Measurements from ENCODE around the gene MADCAM1. TPM values are rescaled to one million over a fixed set of nuclear protein-coding genes. Genes with fewer than 3 reads are reported as not detected.

MADCAM1 gene
- total RNA-seq, 1 donor from 2014 or later, result 0.40 TPM

DNA sequence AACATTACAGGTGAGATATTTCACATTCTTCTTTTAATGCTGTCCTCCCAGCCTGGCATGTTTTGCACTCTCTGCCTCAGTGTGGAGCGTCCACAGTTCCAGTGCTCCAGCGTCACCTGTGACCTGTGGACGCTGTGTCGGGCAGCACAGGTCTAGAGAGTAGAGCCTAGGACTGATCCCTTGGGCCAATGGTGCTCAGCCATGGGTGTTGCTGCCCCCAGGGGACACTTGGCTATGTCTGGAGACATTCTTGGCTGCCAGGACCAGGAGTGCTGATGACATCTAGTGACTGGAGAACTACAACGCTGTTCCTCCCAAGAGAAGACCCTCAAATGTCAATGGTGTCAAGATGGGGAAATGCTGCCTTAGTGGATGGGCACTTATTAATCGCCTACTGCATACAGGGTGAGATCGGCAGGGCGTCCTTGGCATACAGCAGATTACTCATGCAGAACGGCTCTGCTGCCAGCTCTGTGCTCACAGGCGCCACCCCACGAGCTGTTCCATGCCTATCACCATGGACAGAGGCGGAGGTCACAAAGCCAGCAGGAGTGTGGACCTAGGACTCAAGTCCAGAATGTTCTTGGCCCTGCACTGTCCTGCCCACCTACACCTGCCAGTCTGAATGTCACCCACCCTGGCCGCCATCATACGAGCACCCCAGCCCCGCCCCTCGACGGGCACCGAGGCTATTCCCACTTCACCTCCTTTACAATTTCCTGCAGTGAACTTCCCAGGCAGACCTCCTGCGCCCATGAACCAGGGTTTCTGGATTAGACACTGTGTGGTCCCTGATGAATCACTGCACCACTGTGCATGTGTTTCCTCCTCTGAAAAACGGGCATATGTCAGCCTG is 13.9 kb upstream of the MADCAM1 start:
- peaks cover 8% of the 10 kb centered on the region for H3K27me3 Mint-ChIP-seq
- ChIA-PET CTCF (no interaction called here), POLR2A (no interaction called here)
- DNase-seq (no peak), ATAC-seq (ENCODE audit: low read depth) (no peak)
- H3K4me3 Mint-ChIP-seq, result no peak overlapping the region
- peaks cover 14% of the 10 kb centered on the region for H3K9me3 Mint-ChIP-seq
- peaks cover 6% of the 10 kb centered on the region for H3K4me1 Mint-ChIP-seq
- H3K27ac Mint-ChIP-seq, result no peak overlapping the region
- TF ChIP-seq, protein P1, sequence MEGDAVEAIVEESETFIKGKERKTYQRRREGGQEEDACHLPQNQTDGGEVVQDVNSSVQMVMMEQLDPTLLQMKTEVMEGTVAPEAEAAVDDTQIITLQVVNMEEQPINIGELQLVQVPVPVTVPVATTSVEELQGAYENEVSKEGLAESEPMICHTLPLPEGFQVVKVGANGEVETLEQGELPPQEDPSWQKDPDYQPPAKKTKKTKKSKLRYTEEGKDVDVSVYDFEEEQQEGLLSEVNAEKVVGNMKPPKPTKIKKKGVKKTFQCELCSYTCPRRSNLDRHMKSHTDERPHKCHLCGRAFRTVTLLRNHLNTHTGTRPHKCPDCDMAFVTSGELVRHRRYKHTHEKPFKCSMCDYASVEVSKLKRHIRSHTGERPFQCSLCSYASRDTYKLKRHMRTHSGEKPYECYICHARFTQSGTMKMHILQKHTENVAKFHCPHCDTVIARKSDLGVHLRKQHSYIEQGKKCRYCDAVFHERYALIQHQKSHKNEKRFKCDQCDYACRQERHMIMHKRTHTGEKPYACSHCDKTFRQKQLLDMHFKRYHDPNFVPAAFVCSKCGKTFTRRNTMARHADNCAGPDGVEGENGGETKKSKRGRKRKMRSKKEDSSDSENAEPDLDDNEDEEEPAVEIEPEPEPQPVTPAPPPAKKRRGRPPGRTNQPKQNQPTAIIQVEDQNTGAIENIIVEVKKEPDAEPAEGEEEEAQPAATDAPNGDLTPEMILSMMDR (IDR thresholded peaks at IDR 0.05), result no peak
- intact Hi-C loops (cut with micrococcal nuclease), result no loop called here
- H3K36me3 Mint-ChIP-seq (ENCODE audit: low read depth), result no peaks in the 10 kb centered on the region

DNA sequence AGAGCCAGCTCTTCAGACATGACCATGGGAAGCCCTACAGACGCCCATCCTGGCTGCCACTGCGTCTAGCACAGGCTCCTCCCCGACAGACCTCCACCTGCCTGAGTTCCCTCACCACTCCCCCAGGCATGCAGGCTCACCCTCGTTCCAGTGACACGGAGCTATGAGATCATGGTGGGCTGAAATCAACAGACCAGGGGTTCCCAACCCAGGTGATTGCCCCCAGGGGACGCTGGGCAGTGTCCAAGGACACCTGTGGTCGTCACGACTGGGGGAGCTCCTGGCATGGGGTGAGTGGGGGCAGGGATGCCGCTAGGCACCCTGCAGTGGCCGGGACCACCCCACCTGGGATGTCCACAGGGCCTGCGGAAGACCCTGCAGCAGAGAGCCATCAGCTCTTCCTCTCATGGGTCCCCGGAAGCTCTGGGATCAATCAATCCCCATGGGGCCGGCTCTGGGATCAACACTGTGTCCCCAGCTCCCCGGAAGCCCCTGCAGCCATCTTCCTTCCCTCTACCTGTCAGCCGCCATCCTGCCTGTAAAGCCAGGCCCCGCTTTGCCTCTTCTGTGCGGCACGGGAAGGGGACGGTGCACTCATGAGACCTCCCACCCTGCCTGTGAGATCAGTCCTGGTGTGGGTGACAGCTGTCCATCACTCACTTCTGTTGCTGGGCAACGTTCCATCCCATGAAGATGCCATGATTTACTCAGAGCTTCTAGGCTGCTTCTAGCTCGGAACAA is 12.8 kb upstream of the MADCAM1 start:
- ChIA-PET CTCF (no interaction called here), POLR2A (no interaction called here)
- H3K36me3 Mint-ChIP-seq (ENCODE audit: low read depth), result no peaks in the 10 kb centered on the region
- TF ChIP-seq, protein P1 (IDR thresholded peaks at IDR 0.05), result no peak
- H3K27ac Mint-ChIP-seq, result no peak overlapping the region
- peaks cover 14% of the 10 kb centered on the region for H3K9me3 Mint-ChIP-seq
- no peak overlapping the region for H3K4me3 Mint-ChIP-seq
- no peak for ATAC-seq (ENCODE audit: low read depth)
- intact Hi-C loops (cut with micrococcal nuclease), result no loop called here
- H3K4me1 Mint-ChIP-seq, result peaks cover 10% of the 10 kb centered on the region
- peaks cover 8% of the 10 kb centered on the region for H3K27me3 Mint-ChIP-seq
- DNase-seq, result no peak

DNA sequence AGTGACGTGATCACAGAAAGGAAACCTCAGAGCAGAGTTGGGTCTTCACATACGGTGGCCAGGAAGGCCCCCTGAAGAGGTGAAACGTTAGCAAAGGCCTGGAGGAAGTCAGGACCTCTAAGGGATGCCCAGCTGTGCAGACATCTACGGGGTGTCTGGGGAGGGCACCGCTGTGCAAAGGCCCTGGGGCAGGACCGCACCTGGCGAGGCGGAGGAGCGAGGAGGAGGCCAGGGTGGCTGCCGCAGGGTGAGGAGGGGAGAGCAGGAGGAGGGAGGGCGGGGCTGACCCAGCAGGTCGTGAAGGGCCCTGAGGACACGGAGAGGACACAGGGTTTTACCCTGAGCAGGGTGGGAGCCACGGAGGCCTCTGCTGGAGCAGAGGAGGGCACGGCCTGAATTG is 11.8 kb upstream of the MADCAM1 start:
- no peak for ATAC-seq (ENCODE audit: low read depth)
- Mint-ChIP-seq H3K36me3 (ENCODE audit: low read depth) (no peaks in the 10 kb centered on the region), H3K27ac (no peak overlapping the region), H3K9me3 (peaks cover 14% of the 10 kb centered on the region), H3K27me3 (peaks cover 8% of the 10 kb centered on the region), H3K4me1 (peaks cover 11% of the 10 kb centered on the region), H3K4me3 (no peak overlapping the region)
- TF ChIP-seq, protein P1 (IDR thresholded peaks at IDR 0.05), result no peak
- ChIA-PET CTCF (no interaction called here), POLR2A (no interaction called here)
- no peak for DNase-seq
- intact Hi-C loops (cut with micrococcal nuclease), result no loop called here

DNA sequence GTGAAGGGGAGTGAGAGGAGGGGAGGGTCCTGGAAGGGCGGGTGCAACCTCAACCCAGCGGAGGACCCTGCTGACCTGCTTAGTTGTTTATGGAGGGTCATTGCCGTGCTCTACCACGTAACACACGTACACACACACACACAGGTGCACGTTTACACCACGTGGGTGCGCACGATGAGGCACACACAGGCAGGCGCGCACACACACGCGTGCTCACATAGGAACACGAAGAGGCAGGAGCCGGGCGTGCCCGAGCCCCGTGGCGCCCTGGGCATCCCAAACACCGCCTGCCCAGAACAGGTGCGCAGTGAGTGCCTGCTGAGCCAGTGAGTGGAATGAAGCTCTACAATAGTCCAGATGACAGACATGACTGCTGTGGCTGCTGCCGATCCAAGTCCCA is 11.2 kb upstream of the MADCAM1 start:
- ChIA-PET CTCF (interaction anchor here (0.9 kb wide), 1 partner anchor 26 kb away, joined by 3 read pairs; no protein-coding TSS in a partner anchor), POLR2A (no interaction called here)
- H3K4me3 Mint-ChIP-seq, result no peak overlapping the region
- ATAC-seq (ENCODE audit: low read depth) (no peak), DNase-seq (no peak)
- peaks cover 8% of the 10 kb centered on the region for H3K27me3 Mint-ChIP-seq
- peaks cover 13% of the 10 kb centered on the region for H3K4me1 Mint-ChIP-seq
- H3K9me3 Mint-ChIP-seq, result peaks cover 14% of the 10 kb centered on the region
- intact Hi-C loops (cut with micrococcal nuclease), result no loop called here
- TF ChIP-seq, protein P1 (IDR thresholded peaks at IDR 0.05), result no peak
- no peak overlapping the region for H3K27ac Mint-ChIP-seq
- H3K36me3 Mint-ChIP-seq (ENCODE audit: low read depth), result no peaks in the 10 kb centered on the region

DNA sequence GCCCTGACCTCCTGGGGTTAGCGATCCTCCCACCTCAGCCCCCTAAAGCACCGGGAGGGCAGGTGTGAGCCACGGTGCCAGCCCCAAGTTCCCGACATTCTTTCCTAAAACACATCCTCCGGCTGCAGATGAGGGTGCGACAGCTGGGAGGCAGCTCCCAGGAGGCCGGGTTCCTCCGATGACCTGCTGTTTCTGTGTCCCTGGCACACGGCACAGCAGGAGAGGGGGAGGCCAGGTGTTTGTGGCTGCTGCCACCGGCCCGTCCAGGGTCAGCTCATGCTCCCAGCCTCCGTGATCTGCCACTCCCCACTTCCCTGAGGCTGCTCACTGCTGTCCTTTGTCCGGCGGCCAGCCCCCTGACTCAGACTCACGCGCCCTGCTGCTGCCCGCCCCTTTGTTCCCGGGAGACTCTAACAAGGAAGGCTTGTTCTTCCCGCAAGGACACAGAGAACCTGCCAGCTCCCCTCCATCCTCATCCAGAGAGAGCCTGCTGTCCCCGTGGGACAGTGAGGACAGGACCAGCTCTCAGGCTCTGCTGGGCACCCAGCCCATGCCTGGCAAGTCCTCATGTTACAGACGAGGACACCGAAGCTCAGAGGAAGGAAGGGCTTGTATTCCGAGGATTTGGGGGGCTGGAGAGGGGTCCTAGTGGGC is 10.6 kb upstream of the MADCAM1 start:
- intact Hi-C loops (cut with micrococcal nuclease), result no loop called here
- no peak for DNase-seq
- no peak for ATAC-seq (ENCODE audit: low read depth)
- Mint-ChIP-seq H3K36me3 (ENCODE audit: low read depth) (no peaks in the 10 kb centered on the region), H3K27ac (no peak overlapping the region), H3K4me1 (peaks cover 10% of the 10 kb centered on the region), H3K4me3 (no peak overlapping the region), H3K27me3 (peaks cover 8% of the 10 kb centered on the region), H3K9me3 (peaks cover 7% of the 10 kb centered on the region)
- POLR2A ChIA-PET, result no interaction called here
- CTCF ChIA-PET, result interaction anchor here (0.9 kb wide), 1 partner anchor 25 kb away, joined by 3 read pairs; no protein-coding TSS in a partner anchor
- TF ChIP-seq, protein P1 (IDR thresholded peaks at IDR 0.05), result no peak
